ENCODE results near the gene YAE1.

GRCh38 chr7:39609113-39609934, 43.1 kb downstream of the YAE1 start:
- TF ChIP-seq CTCF (IDR thresholded peaks at IDR 0.05) = no peak
- TF ChIP-seq POLR2A (IDR thresholded peaks at IDR 0.05) = no peak

All from right lobe of liver (tissue), 4 donors.